Stimulated activated CD4-positive, alpha-beta T cell treated with anti-CD3 and anti-CD28 coated beads, Interleukin-1b, Interleukin-23, amount 100 ng/mL, for 1 hour (primary cell): ENCODE measurements around the gene GATA2.

Source experiments
- DNase-seq, 2 donors: peaks; one replicate each; pipeline ENCODE4 v3.0.0-alpha.2; 2020; ENCODE audit warnings: low read depth in 2 of 2

The GATA2 gene

DNA sequence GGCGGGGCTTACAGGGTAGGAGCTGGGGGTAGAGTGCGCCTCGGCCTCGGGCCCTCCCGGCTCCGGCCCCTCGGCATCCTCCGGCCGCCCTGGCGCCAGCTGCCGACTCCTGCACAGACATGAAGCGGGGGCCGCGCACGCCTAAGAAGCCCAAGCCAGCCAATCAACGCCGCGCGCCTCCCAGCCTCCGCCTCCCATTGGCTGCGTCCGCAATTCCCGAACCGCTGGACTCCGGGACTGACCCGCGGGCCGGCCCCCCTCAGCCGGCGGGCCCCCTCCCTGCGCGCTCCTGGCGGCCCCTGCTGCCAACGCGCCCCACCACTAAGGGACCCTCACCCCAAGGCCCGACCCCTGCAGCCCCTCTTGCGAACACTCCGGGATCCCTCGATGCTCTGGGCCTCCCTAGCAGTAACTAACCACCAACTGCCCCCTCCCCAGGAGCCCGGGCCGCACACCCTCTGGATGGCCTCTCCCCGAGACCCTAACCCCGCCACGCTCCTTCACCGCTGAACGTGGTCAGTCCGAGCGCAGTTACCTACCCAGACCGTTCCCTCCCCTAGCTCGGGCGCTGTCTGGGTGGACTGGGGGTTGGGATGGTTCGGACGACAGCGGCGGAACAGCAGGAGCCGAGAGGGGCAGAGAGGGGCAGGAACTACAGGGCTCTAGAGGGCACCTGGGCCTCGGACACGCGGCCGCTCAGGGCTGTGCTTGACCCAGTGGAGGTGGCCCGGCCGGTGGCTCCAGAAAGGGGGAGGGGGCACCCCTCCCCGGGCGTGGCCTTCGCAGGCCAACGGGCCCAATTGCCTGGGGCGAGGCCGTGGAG, 5.0 kb downstream of the GATA2 start:
- DNase-seq, result no peak

DNA sequence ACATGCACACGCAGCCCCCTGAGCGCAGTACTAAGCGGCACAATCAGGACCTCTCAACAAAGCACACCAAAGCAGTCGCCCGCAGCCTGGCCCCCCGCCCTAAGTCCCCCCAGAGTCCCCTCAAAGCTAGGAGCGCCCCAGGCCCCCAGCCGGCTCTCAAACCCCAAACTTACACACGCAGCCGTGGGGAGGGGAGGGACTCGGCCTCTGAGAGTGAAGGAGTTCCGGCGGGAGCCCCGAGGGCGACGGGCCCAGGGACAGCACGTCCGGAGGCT, 5.5 kb downstream of the GATA2 start:
- no peak for DNase-seq

DNA sequence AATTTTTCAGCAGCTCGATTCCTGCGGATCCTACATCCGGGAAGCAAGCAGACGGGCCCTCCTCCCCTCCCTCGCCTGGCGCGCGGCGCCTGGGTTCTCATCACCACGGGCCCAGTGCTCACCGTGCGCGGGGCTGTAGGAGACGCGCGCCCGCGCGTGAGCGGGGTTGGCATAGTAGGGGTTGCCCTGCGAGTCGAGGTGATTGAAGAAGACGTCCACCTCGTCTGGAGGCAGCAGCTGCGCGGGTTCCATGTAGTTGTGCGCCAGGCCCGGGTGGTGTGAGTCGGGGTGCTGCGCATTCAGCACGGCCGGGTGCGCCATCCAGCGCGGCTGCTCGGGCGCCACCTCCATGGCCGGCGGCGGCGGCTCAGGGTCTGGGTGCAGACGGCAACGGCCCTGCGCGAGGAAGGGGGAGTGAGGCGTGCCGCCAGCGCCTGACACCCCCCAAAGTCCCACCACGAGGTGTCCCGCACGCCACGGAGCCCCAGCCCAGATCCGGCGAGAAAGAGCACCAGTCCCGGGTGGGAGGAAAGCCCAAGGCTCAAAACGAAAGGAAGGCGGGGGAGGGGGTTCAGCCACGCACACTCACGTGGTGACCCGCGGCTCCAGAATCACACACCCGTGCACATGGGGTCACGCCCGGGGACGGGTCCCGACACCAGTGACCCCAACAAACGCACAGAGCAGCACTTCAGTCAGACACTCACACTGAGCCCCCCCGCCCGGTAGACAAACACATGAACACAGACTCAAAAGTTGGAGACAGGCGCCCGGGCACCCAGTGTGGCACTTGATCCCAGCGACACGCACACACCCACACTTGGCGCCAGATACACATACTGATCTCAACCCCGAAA, 6.1 kb downstream of the GATA2 start:
- DNase-seq, result no peak

DNA sequence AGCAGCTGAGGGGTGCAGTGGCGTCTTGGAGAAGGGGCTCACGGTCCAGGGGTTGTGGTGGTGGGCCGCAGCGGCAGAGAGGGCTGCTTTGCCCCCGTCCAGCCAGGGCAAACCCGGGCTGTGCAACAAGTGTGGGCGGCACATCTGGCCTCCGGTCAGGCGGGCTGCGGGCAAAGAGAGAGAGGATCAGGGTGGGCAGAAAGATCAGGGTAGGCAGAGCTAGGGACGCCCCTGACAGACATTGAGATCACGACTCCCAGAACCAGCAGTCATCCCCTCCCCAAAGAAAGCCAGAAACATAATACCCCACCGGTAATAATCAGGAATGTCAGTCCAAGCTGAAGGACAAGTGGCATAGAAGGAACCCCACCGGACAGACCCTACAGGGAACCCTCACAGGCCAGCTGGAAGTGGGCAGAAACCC, 6.8 kb downstream of the GATA2 start:
- DNase-seq, result no peak

DNA sequence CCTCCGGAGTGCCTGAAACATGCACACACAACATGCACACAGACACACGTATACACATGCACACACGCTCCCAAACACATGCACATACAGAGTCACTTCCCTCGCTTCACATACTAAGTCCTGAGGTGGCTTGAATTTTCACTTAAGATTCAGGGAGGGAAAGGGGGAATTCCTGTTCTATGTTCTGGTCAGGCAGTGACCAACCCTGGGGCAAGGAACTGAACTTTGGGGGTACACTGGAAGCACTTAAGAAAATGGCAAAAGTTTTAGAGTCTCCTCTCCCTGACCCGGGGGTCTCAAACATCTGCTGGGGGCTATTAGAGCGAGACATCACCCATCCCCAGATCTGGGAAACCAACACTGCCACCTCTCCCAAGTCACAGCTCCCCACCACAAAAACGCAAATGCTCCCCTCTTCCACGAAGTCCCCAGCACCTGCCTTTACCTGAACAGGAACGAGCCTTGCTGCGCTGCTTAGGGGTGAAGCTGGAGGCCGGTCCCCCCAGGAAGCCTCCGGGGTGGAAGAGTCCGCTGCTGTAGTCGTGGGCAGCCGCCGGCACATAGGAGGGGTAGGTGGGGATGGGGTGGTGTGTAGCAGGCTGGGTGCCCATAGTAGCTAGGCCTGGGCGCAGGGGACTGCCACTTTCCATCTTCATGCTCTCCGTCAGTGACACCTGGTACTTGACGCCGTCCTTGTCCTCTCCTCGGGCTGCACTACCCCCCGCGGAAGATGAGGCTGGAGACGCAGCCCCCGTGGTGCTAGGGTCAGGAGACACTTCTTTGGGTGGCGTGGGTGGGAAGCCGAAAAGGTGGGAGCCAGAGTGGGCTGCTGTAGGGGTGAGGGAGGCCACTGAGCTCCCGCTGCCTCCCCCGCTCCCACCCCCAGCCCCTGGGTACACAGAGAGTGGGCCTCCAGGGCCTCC, 7.5 kb downstream of the GATA2 start:
- no peak for DNase-seq

DNA sequence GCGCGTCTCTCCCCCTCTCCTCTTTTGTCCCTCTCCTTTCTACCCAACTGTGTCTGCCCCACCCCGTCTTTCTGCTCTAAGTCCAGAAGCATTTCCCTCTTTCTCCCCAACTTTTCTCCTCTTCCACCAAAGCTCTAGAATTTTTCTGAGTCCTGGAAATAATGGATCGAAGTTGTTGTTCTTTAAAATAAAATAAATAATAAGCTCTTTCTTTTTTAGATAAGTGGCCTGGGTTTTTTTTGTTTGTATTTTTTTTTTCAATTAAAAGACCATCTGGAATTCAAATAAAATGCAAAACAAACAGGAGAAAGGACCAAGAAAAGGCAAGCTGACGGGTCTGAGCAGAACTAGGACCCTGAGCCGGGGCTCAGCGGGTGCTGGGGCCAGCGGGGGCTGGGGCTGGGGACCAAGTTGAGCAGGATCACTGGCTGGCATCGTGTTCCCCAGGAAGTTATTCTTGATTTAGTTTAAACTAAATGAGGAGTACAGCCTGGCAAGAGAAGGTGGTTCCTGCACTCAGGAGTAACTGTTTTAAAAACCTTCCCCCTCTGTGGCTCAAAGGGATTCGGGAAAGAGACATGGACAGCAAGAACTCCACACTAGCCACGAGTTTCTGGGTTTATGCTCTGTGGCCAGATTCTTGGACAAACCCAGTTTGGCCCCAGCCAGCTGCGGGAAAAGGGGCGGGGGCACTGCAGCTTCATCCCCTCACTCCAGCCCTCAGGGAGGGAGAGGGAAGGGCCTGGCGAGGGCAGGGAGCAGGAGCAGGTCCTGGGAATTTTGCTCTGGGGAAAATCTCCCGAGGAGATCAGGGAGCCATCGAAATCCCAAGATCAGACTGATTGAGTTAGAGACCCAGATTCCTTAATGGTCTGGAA, 8.4 kb downstream of the GATA2 start:
- no peak for DNase-seq

- no peak for DNase-seq
These were observed 9.2 kb downstream of the GATA2 start for GRCh38 chr3:128483657-128484403.

GRCh38 chr3:128482666-128483656, 10.0 kb downstream of the GATA2 start:
- DNase-seq, result no peak

- DNase-seq, result no peak
These were observed 10.8 kb downstream of the GATA2 start for GRCh38 chr3:128482175-128482574.

DNA sequence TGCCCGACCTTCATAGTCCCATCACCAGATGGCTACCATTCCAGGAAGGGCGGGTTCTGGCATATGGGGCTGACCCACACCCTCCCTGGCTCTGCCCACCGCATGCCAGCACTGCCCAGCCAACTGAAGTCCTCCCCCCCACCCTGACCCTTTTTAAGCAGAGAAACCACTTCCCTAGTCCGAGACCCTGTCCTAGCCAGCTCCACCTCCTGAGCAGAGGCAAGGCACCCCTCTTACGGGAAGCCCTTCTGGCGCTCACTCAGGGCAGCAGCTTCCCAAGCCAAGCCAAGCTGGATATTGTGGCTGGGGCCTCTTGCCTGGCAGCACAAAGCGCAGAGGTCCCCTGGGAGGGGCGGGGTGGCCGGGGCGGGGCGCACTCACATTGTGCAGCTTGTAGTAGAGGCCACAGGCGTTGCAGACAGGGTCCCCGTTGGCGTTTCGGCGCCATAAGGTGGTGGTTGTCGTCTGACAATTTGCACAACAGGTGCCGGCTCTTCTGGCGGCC, 11.5 kb downstream of the GATA2 start:
- no peak for DNase-seq

GRCh38 chr3:128480717-128481437, 12.1 kb downstream of the GATA2 start:
- DNase-seq, result no peak

DNA sequence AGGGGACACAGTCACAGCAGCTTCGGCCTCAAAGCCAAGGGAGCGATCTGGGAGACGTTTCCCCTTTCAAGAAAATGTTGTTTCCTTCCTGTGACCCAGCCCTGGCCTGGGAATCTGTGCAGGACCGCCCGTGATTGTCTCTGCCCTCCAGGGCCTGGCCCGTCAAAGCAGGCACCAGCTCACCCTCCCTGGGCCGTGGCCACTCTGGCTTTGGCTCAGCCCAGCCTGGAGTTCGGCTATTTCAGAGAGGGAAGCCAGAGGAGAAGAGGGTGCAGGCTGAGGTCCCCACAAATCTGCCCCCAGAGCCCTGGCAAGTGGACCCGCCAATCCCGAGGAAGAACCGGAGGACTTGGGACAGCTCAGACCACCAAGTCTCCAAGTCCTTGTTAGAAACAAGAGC, 12.7 kb downstream of the GATA2 start:
- no peak for DNase-seq

GRCh38 chr3:128479558-128480086, 13.4 kb downstream of the GATA2 start:
- no peak for DNase-seq

GRCh38 chr3:128478576-128479506, 14.2 kb downstream of the GATA2 start:
- no peak for DNase-seq

DNA sequence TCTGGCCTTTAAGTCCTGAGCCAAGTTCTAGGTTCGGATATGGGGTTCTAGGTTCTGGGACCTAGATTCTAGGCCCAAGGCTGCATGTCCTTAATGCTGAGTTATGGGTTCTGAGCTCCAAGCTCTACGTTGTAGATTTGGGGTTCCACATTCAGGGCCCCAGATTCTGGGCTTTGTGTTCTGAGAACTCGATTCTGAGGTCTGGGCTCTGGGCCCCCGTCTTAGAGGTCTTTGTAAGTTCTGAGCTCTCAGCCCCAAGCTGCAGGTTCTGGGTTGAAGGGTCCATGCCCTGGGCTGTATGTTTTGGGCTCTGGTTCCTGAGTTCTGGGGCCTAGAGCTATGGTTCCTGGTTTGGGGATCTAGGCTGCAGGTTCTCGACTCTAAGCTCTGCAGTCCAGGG, 16.3 kb downstream of the GATA2 start:
- no peak for DNase-seq

- DNase-seq, result no peak
These were observed 17.6 kb downstream of the GATA2 start for GRCh38 chr3:128475355-128475754.

- DNase-seq, result no peak
These were observed 19.3 kb downstream of the GATA2 start for GRCh38 chr3:128473737-128474136.
